HepG2 (cell line): ENCODE results near the gene DDX46. TPM values are rescaled to one million over a fixed set of nuclear protein-coding genes. Genes with fewer than 3 reads are reported as not detected.

Experiments used
- ATAC-seq: fragments of 200-7000 bp; cut with Tn5 transposase; 3 replicates; pipeline ENCODE4 v1.9.1; 2020; ENCODE audit warnings: mild to moderate bottlenecking, moderate library complexity
- BruUV-seq: library from RNA; stranded (reverse); fragments of 400-500 nt; replicated peaks from 2 replicates; lab custom pipeline; 2021; lab: Mats Ljungman, UMichigan
- CTCF ChIA-PET: fragments of 300-600 bp; formaldehyde crosslinking; extraction: SDS; loops from one replicate; lab custom pipeline; 2021; ENCODE audit warnings: low total read pairs, inconsistent platforms, low intra/inter-chr PET ratio; lab: Yijun Ruan, JAX
- POLR2A ChIA-PET: fragments of 350-600 bp; sonication (Branson Sonifier 250); formaldehyde crosslinking; loops from one replicate; lab custom pipeline; 2020; ENCODE audit warnings: antibody characterized with exemption, inconsistent platforms; lab: Yijun Ruan, JAX
- DNase-seq: peaks from one replicate; pipeline ENCODE4 v3.0.0-alpha.2; 2015; ENCODE audit warnings: low spot score
- FAIRE-seq: peaks from 3 replicates; lab custom pipeline; 2011; peaks lifted over from hg19 to GRCh38; lab: Jason Lieb, UNC
- H2AFZ ChIP-seq: one replicate; pipeline ENCODE4 v1.6.1; 2011; ENCODE audit warnings: low read length, inconsistent platforms
- H3K27ac ChIP-seq: fragments of 300-600 bp; 3 replicates; pipeline ENCODE4 v1.8.0; 2011; ENCODE audit warnings: mixed run types, mild to moderate bottlenecking, mixed read lengths, low read length, inconsistent platforms; ENCODE audit not compliant: insufficient read depth; ENCODE audit errors: extremely low read length
- H3K27me3 ChIP-seq, 2 experiments: fragments of 200-600 bp in 1 of 2; 2 replicates in 1 of 2; 3 replicates in 1 of 2; pipeline versions ENCODE4 v1.6.0 to v1.8.0; 2011; ENCODE audit warnings: low read length in 2 of 2, mild to moderate bottlenecking in 2 of 2, moderate library complexity in 2 of 2, inconsistent platforms in 1 of 2; ENCODE audit not compliant: insufficient read depth in 2 of 2, control insufficient read depth in 1 of 2
- H3K36me3 ChIP-seq, 2 experiments: fragments of 200-600 bp in 1 of 2; replicated peaks in 1 of 2; 2 replicates in 1 of 2; 3 replicates in 1 of 2; pipeline versions ENCODE4 v1.5.1 to v1.8.0; 2011; ENCODE audit warnings: low read length in 2 of 2, inconsistent platforms in 1 of 2; ENCODE audit not compliant: insufficient read depth in 2 of 2, control insufficient read depth in 1 of 2
- H3K4me1 ChIP-seq: 2 replicates; pipeline ENCODE4 v1.5.1; 2012; ENCODE audit warnings: low read length, inconsistent platforms; ENCODE audit not compliant: insufficient read depth
- H3K4me2 ChIP-seq: 2 replicates; pipeline ENCODE4 v1.6.0; 2011; ENCODE audit warnings: low read depth, low read length, inconsistent platforms
- H3K4me3 ChIP-seq, 3 experiments: fragments of 200-600 bp in 1 of 3; sonication (generic), shearing (Covaris generic) in 1 of 3; replicated peaks in 1 of 3; 2 replicates each; pipeline ENCODE4 v1.5.1; 2011 to 2016; ENCODE audit warnings: low read length in 3 of 3, inconsistent platforms in 2 of 3, low read depth in 2 of 3, mild to moderate bottlenecking in 2 of 3, control low read depth in 1 of 3, mixed read lengths in 1 of 3; ENCODE audit not compliant: insufficient read depth in 1 of 3
- H3K79me2 ChIP-seq: one replicate; pipeline ENCODE4 v1.6.1; 2011; ENCODE audit warnings: low read length, inconsistent platforms; ENCODE audit not compliant: insufficient read depth
- H3K9ac ChIP-seq: 2 replicates; pipeline ENCODE4 v1.6.0; 2011; ENCODE audit warnings: mild to moderate bottlenecking, low read depth, low read length, inconsistent platforms; ENCODE audit not compliant: insufficient read depth
- H3K9me3 ChIP-seq: 2 replicates; pipeline ENCODE4 v1.5.1; 2012; ENCODE audit warnings: mild to moderate bottlenecking, low read length
- H4K20me1 ChIP-seq: 2 replicates; pipeline ENCODE4 v1.6.0; 2011; ENCODE audit warnings: inconsistent platforms, mild to moderate bottlenecking, low read length, moderate library complexity; ENCODE audit not compliant: insufficient read depth
- JUNB ChIP-seq: sonication (generic); formaldehyde crosslinking; IDR thresholded peaks from 2 replicates; pipeline ENCODE4 v1.8.0; 2022; ENCODE audit warnings: missing genetic modification reagents, mild to moderate bottlenecking, borderline replicate concordance
- PHF20 ChIP-seq: sonication (generic); formaldehyde crosslinking; IDR thresholded peaks from 2 replicates; pipeline ENCODE4 v1.5.0; 2020; ENCODE audit warnings: mild to moderate bottlenecking, missing genetic modification reagents
- RBFOX2 ChIP-seq: fragments of 200-400 bp; formaldehyde crosslinking; IDR thresholded peaks from 2 replicates; pipeline ENCODE4 v1.6.1; 2017; ENCODE audit warnings: low read depth, mild to moderate bottlenecking, low read length
- RXRB ChIP-seq: IDR thresholded peaks from 2 replicates; pipeline ENCODE4 v1.6.1; 2016; ENCODE audit warnings: borderline replicate concordance, missing genetic modification reagents, missing compliant biosample characterization
- SMAD9 ChIP-seq: sonication (generic); formaldehyde crosslinking; IDR thresholded peaks from 2 replicates; pipeline ENCODE4 v1.5.1; 2020; ENCODE audit warnings: mild to moderate bottlenecking, missing genetic modification reagents
- TBX3 ChIP-seq: fragments of 450-650 bp; IDR thresholded peaks from 2 replicates; pipeline ENCODE4 v1.6.1; 2017; ENCODE audit warnings: antibody characterized with exemption, mild to moderate bottlenecking, inconsistent platforms, borderline replicate concordance
- ZNF20 ChIP-seq: sonication (generic); formaldehyde crosslinking; IDR thresholded peaks from 2 replicates; pipeline ENCODE4 v1.4.0; 2020; ENCODE audit warnings: mild to moderate bottlenecking, moderate library complexity, missing genetic modification reagents
- ZNF3 ChIP-seq: IDR thresholded peaks from 2 replicates; pipeline ENCODE4 v1.7.0; 2017; ENCODE audit warnings: inconsistent platforms
- WGBS: methylation state at CpG from one replicate; pipeline ENCODE4 v1.1.6; 2017; ENCODE audit warnings: low lambda C conversion rate; 5-methylcytosine and 5-hydroxymethylcytosine counted together
- in situ Hi-C: cut with HindIII; loops from 2 replicates; pipeline ENCODE4 v1.10.0; 2017; ENCODE audit warnings: low pct_unique_long_range_greater_than_20kb; ENCODE audit not compliant: extremely low pct_ligation_motif_present
- intact Hi-C: fragments of 100-400 bp; cut with micrococcal nuclease; formaldehyde crosslinking; loops from one replicate; pipeline ENCODE4 v1.10.0; 2022; ENCODE audit not compliant: unreplicated experiment
- polyA plus RNA-seq, 8 experiments: library from polyadenylated mRNA; depleted of rRNA in 3 of 8; stranded (reverse) in 7 of 8; unstranded in 1 of 8; fragments of >200 nt; fragmentation: Illumina TruSeq in 4 of 8; extraction: Trizol in 4 of 8; gene quantifications; 2 replicates each; pipeline versions ENCODE4 v1.2.1 to v1.2.3, GENCODE V29; 2011 to 2016; ENCODE audit warnings: low read depth in 4 of 8, missing spikeins in 1 of 8, mixed read lengths in 1 of 8; ENCODE audit not compliant: insufficient read depth in 1 of 8
- total RNA-seq, 5 experiments: library from RNA; depleted of rRNA; stranded (reverse); fragments of >200 nt; fragmentation: Illumina TruSeq; extraction: Trizol; gene quantifications; 2 replicates each; pipeline ENCODE4 v1.2.3, GENCODE V29; 2016; ENCODE audit warnings: low read depth in 1 of 5
- TF ChIP-seq, protein P1 (sequence below): sonication (generic); formaldehyde crosslinking; IDR thresholded peaks from 2 replicates; pipeline ENCODE4 v1.4.0; 2020; ENCODE audit warnings: missing genetic modification reagents
- TF ChIP-seq, protein P2 (sequence below): sonication (generic); formaldehyde crosslinking; IDR thresholded peaks from 2 replicates; pipeline ENCODE4 v1.4.0; 2020; ENCODE audit warnings: mild to moderate bottlenecking, low read depth, missing genetic modification reagents
- TF ChIP-seq, protein P3 (sequence below): sonication (generic); formaldehyde crosslinking; IDR thresholded peaks from 2 replicates; pipeline ENCODE4 v1.4.0; 2020; ENCODE audit warnings: missing genetic modification reagents
- TF ChIP-seq, protein P4 (sequence below): sonication (generic); formaldehyde crosslinking; IDR thresholded peaks from 2 replicates; pipeline ENCODE4 v1.8.1; 2023; ENCODE audit warnings: mild to moderate bottlenecking, moderate library complexity, missing genetic modification reagents

Gene DDX46
- total and polyA plus RNA-seq, 2 of the 13 experiments (the other 11 are each of a cell fraction or from before 2014, with no cell fraction given), result 27.3 to 59.3 TPM

DNA sequence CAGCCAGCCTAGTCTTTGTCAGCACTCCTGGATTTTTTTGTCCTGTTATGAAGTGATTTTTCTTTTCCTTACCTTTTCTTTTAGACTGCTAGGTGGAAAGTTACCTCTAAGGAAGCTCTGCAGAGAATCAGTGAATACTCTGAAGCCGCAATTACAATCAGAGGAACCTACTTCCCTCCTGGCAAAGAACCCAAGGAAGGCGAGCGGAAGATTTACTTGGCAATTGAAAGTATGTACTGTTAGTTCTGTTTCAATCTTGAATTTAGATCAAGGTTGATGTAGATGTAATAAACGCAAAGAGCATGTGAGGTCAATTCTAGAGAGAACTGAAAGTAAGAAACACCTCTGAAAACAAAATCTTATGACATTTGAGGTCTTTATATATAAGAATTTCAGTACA, 60.2 kb downstream of the DDX46 start:
- in situ Hi-C loops (no loop called here), intact Hi-C loops (no loop called here)
- no peaks in the 10 kb centered on the region for H3K27me3 ChIP-seq
- no peak overlapping the region for H3K4me3 ChIP-seq
- no peak for DNase-seq
- no peak for FAIRE-seq
- H3K9ac ChIP-seq, result no peak overlapping the region
- no peak overlapping the region for H3K4me2 ChIP-seq
- peaks cover 20 to 73% of the 10 kb centered on the region in 2 experiments; a peak in 4 of 5 replicates for H3K36me3 ChIP-seq
- H3K79me2 ChIP-seq, result no peaks in the 10 kb centered on the region
- ATAC-seq, result no peak
- H3K4me1 ChIP-seq, result no peaks in the 10 kb centered on the region
- POLR2A ChIA-PET, result no interaction called here
- WGBS, result 95% methylated on average over 4 of the region's 4 CpGs
- no peaks in the 10 kb centered on the region for H3K9me3 ChIP-seq
- CTCF ChIA-PET, result no interaction called here
- no TSS peak for BruUV-seq
- H2AFZ ChIP-seq, result no peak overlapping the region
- no peak overlapping the region for H3K27ac ChIP-seq
- no peaks in the 10 kb centered on the region for H4K20me1 ChIP-seq
- TF ChIP-seq, protein P1, sequence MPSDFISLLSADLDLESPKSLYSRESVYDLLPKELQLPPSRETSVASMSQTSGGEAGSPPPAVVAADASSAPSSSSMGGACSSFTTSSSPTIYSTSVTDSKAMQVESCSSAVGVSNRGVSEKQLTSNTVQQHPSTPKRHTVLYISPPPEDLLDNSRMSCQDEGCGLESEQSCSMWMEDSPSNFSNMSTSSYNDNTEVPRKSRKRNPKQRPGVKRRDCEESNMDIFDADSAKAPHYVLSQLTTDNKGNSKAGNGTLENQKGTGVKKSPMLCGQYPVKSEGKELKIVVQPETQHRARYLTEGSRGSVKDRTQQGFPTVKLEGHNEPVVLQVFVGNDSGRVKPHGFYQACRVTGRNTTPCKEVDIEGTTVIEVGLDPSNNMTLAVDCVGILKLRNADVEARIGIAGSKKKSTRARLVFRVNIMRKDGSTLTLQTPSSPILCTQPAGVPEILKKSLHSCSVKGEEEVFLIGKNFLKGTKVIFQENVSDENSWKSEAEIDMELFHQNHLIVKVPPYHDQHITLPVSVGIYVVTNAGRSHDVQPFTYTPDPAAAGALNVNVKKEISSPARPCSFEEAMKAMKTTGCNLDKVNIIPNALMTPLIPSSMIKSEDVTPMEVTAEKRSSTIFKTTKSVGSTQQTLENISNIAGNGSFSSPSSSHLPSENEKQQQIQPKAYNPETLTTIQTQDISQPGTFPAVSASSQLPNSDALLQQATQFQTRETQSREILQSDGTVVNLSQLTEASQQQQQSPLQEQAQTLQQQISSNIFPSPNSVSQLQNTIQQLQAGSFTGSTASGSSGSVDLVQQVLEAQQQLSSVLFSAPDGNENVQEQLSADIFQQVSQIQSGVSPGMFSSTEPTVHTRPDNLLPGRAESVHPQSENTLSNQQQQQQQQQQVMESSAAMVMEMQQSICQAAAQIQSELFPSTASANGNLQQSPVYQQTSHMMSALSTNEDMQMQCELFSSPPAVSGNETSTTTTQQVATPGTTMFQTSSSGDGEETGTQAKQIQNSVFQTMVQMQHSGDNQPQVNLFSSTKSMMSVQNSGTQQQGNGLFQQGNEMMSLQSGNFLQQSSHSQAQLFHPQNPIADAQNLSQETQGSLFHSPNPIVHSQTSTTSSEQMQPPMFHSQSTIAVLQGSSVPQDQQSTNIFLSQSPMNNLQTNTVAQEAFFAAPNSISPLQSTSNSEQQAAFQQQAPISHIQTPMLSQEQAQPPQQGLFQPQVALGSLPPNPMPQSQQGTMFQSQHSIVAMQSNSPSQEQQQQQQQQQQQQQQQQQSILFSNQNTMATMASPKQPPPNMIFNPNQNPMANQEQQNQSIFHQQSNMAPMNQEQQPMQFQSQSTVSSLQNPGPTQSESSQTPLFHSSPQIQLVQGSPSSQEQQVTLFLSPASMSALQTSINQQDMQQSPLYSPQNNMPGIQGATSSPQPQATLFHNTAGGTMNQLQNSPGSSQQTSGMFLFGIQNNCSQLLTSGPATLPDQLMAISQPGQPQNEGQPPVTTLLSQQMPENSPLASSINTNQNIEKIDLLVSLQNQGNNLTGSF (CRISPR knock-in tag), result no peak
- TF ChIP-seq ZNF20 (no peak), SMAD9 (CRISPR knock-in tag) (no peak), RXRB (CRISPR knock-in tag) (no peak), TBX3 (no peak), RBFOX2 (no peak), ZNF3 (CRISPR knock-in tag) (no peak), PHF20 (CRISPR knock-in tag) (no peak), JUNB (no peak)
- TF ChIP-seq, protein P2, sequence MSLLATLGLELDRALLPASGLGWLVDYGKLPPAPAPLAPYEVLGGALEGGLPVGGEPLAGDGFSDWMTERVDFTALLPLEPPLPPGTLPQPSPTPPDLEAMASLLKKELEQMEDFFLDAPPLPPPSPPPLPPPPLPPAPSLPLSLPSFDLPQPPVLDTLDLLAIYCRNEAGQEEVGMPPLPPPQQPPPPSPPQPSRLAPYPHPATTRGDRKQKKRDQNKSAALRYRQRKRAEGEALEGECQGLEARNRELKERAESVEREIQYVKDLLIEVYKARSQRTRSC, result no peak
- TF ChIP-seq, protein P3, sequence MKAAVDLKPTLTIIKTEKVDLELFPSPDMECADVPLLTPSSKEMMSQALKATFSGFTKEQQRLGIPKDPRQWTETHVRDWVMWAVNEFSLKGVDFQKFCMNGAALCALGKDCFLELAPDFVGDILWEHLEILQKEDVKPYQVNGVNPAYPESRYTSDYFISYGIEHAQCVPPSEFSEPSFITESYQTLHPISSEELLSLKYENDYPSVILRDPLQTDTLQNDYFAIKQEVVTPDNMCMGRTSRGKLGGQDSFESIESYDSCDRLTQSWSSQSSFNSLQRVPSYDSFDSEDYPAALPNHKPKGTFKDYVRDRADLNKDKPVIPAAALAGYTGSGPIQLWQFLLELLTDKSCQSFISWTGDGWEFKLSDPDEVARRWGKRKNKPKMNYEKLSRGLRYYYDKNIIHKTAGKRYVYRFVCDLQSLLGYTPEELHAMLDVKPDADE (CRISPR knock-in tag), result no peak
- TF ChIP-seq, protein P4, sequence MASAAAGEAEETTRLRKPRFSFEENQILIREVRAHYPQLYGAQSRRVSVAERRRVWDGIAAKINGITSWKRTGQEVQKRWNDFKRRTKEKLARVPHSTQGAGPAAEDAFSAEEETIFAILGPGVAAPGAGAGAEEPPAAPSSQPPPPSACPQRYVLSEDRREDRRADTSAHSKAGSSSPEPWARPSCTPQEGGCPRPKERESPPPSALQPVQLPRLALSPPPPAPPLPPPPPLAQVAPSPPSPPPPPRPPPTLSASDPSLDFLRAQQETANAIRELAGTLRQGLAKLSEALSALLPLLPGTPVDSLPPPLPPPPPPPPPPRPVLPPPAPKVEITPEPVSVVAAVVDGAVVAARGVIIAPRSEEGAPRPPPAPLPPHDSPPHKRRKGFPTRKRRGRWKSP (CRISPR knock-in tag), result no peak
- TF ChIP-seq, all 625 proteins: peak for 0
